Measurements from ENCODE around the gene CCDC116. TPM values are rescaled to one million over a fixed set of nuclear protein-coding genes. Genes with fewer than 3 reads are reported as not detected.
"Not testable (repeated sequence)": the region's sequence is repeated elsewhere in the genome, so short reads cannot be mapped to it uniquely, and the experiment has no call there.

The CCDC116 gene
- total RNA-seq, 1 donor from 2014 or later: not detected

GRCh38 chr22:21634844-21635243 is 2.3 kb downstream of the CCDC116 start:
- H3K9me3 ChIP-seq: no peaks in the 10 kb centered on the region
- intact Hi-C loops (cut with DNase I): no loop called here
- DNase-seq (ENCODE audit: extremely low spot score in 2 of 2): no peak
- no peak overlapping the region for H3K27ac ChIP-seq
- H3K27me3 ChIP-seq: no peaks in the 10 kb centered on the region
- H3K4me3 ChIP-seq: no peak overlapping the region
- TF ChIP-seq POLR2AphosphoS5 (IDR thresholded peaks at IDR 0.05; ENCODE audit: insufficient read depth in 1 of 2, low read depth in 1 of 2) (no peak), POLR2A (IDR thresholded peaks at IDR 0.05) (no peak)
- H3K36me3 ChIP-seq: no peaks in the 10 kb centered on the region
- no peaks in the 10 kb centered on the region for H3K4me1 ChIP-seq

GRCh38 chr22:21635771-21636510 is 3.4 kb downstream of the CCDC116 start:
- no peak for DNase-seq (ENCODE audit: extremely low spot score in 2 of 2)
- intact Hi-C loops (cut with DNase I): no loop called here
- H3K9me3 ChIP-seq: no peaks in the 10 kb centered on the region
- TF ChIP-seq, protein P1, sequence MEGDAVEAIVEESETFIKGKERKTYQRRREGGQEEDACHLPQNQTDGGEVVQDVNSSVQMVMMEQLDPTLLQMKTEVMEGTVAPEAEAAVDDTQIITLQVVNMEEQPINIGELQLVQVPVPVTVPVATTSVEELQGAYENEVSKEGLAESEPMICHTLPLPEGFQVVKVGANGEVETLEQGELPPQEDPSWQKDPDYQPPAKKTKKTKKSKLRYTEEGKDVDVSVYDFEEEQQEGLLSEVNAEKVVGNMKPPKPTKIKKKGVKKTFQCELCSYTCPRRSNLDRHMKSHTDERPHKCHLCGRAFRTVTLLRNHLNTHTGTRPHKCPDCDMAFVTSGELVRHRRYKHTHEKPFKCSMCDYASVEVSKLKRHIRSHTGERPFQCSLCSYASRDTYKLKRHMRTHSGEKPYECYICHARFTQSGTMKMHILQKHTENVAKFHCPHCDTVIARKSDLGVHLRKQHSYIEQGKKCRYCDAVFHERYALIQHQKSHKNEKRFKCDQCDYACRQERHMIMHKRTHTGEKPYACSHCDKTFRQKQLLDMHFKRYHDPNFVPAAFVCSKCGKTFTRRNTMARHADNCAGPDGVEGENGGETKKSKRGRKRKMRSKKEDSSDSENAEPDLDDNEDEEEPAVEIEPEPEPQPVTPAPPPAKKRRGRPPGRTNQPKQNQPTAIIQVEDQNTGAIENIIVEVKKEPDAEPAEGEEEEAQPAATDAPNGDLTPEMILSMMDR (IDR thresholded peaks at IDR 0.05): no peak
- TF ChIP-seq POLR2AphosphoS5 (IDR thresholded peaks at IDR 0.05; ENCODE audit: insufficient read depth in 1 of 2, low read depth in 1 of 2) (no peak), POLR2A (IDR thresholded peaks at IDR 0.05) (no peak)
- no peaks in the 10 kb centered on the region for H3K27me3 ChIP-seq
- H3K4me3 ChIP-seq: no peak overlapping the region
- no peaks in the 10 kb centered on the region for H3K36me3 ChIP-seq
- peaks cover under 1% of the 10 kb centered on the region for H3K4me1 ChIP-seq
- H3K27ac ChIP-seq: no peak overlapping the region

DNA sequence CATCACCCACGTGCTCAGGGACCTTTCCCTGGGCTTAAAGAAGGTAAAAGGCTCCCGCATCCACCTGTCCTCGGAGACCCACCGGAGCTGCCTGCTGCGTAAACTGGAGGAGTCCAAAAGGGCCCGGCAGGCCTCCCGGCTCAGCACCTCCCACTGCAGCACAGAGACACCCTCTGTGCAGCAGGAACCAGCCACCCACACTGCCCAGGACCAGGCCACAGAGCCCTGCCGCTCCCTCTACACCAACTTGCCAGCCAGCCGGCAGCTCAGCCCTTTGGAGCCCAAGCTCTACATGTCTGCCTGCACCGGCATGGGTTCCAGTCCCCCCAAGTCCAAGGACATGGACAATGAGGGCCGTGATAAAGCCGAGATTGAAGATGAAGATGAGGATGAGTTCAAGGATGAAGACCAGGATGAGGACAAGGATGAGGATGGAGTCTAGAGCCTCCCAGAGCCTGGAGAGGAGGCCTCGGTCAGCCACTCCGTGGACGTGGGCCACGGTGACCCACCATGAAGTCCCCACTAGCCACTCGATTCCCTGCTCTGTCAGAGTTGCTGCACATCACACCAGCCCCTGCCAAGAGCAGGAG is 4.2 kb downstream of the CCDC116 start:
- H3K4me3 ChIP-seq: no peak overlapping the region
- no peaks in the 10 kb centered on the region for H3K9me3 ChIP-seq
- TF ChIP-seq POLR2A (IDR thresholded peaks at IDR 0.05) (no peak), POLR2AphosphoS5 (IDR thresholded peaks at IDR 0.05; ENCODE audit: insufficient read depth in 1 of 2, low read depth in 1 of 2) (no peak)
- TF ChIP-seq, protein P1 (IDR thresholded peaks at IDR 0.05): no peak
- H3K27ac ChIP-seq: no peak overlapping the region
- H3K4me1 ChIP-seq: peaks cover 8% of the 10 kb centered on the region
- no peaks in the 10 kb centered on the region for H3K27me3 ChIP-seq
- intact Hi-C loops (cut with DNase I): no loop called here
- H3K36me3 ChIP-seq: no peaks in the 10 kb centered on the region
- no peak for DNase-seq (ENCODE audit: extremely low spot score in 2 of 2)

GRCh38 chr22:21637450-21637849 is 4.9 kb downstream of the CCDC116 start:
- H3K27ac ChIP-seq; H3K36me3 ChIP-seq; H3K4me3 ChIP-seq; DNase-seq (ENCODE audit: extremely low spot score in 2 of 2); intact Hi-C loops (cut with DNase I); H3K9me3 ChIP-seq; H3K27me3 ChIP-seq: not testable (repeated sequence)
- peaks cover 11% of the 10 kb centered on the region for H3K4me1 ChIP-seq

DNA sequence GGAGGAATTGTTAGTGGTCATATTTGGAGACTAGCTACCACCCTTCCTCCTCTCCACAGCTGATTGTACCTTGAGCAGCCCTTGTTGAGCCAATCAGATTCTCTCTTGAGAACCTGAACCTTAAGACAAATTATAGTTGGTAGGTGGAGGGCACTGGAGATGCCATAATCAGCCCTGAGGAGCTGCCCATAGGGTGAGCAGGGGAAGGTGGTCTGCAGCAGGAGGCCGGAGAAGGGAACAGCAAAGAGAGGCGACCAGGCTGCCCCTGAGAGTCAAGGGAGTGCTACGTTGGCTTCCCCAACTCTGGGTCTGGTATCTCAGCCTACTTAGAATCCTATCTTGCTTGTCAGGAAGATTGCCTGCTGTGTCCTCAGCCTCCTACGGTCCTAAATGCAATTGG is 6.8 kb downstream of the CCDC116 start:
- Histone ChIP-seq H3K9me3 (no peaks in the 10 kb centered on the region), H3K27me3 (no peaks in the 10 kb centered on the region), H3K36me3 (no peaks in the 10 kb centered on the region), H3K4me3 (no peak overlapping the region), H3K27ac (no peak overlapping the region), H3K4me1 (peaks cover 25% of the 10 kb centered on the region)
- intact Hi-C loops (cut with DNase I): no loop called here
- TF ChIP-seq, protein P1 (IDR thresholded peaks at IDR 0.05): no peak
- TF ChIP-seq POLR2AphosphoS5 (IDR thresholded peaks at IDR 0.05; ENCODE audit: insufficient read depth in 1 of 2, low read depth in 1 of 2) (no peak), POLR2A (IDR thresholded peaks at IDR 0.05) (no peak)
- DNase-seq (ENCODE audit: extremely low spot score in 2 of 2): no peak

DNA sequence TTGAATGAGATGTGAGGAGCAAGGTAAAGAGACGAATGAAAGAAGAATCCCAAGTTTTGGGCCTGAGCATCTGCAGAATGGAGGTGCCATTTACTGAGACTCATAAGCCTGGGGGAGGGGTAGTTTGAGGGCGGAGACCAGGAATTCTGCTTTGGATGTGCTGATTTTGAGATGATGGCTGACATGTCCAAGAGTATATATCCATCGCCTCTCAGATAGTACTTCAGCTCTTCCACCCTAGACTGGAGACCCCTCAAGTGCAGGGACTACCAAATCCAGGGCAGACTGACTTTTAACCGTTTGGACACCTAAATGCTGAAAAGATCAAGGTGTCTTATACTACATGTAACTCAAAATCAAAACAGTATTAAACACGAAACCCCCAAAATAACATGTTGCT is 8.2 kb downstream of the CCDC116 start:
- Histone ChIP-seq H3K4me3 (no peak overlapping the region), H3K27ac (no peak overlapping the region), H3K4me1 (peaks cover 25% of the 10 kb centered on the region), H3K36me3 (no peaks in the 10 kb centered on the region), H3K9me3 (no peaks in the 10 kb centered on the region), H3K27me3 (no peaks in the 10 kb centered on the region)
- TF ChIP-seq POLR2A (IDR thresholded peaks at IDR 0.05): no peak
- TF ChIP-seq, protein P1 (IDR thresholded peaks at IDR 0.05): no peak
- no peak for TF ChIP-seq POLR2AphosphoS5 (IDR thresholded peaks at IDR 0.05; ENCODE audit: insufficient read depth in 1 of 2, low read depth in 1 of 2)
- no peak for DNase-seq (ENCODE audit: extremely low spot score in 2 of 2)
- intact Hi-C loops (cut with DNase I): no loop called here

Data from vagina (tissue), 2 donors.